HepG2 (cell line): ENCODE measurements around the gene VGLL4. TPM values are rescaled to one million over a fixed set of nuclear protein-coding genes. Genes with fewer than 3 reads are reported as not detected.

ENCODE experiments used
- ATAC-seq: fragments of 200-7000 bp; cut with Tn5 transposase; 3 replicates; pipeline ENCODE4 v1.9.1; 2020; ENCODE audit warnings: mild to moderate bottlenecking, moderate library complexity
- BruUV-seq: library from RNA; stranded (reverse); fragments of 400-500 nt; replicated peaks from 2 replicates; lab custom pipeline; 2021; lab: Mats Ljungman, UMichigan
- CTCF ChIA-PET: fragments of 300-600 bp; formaldehyde crosslinking; extraction: SDS; loops from one replicate; lab custom pipeline; 2021; ENCODE audit warnings: low total read pairs, inconsistent platforms, low intra/inter-chr PET ratio; lab: Yijun Ruan, JAX
- POLR2A ChIA-PET: fragments of 350-600 bp; sonication (Branson Sonifier 250); formaldehyde crosslinking; loops from one replicate; lab custom pipeline; 2020; ENCODE audit warnings: antibody characterized with exemption, inconsistent platforms; lab: Yijun Ruan, JAX
- DNase-seq: peaks from one replicate; pipeline ENCODE4 v3.0.0-alpha.2; 2015; ENCODE audit warnings: low spot score
- FAIRE-seq: peaks from 3 replicates; lab custom pipeline; 2011; peaks lifted over from hg19 to GRCh38; lab: Jason Lieb, UNC
- H2AFZ ChIP-seq: one replicate; pipeline ENCODE4 v1.6.1; 2011; ENCODE audit warnings: low read length, inconsistent platforms
- H3K27ac ChIP-seq: fragments of 300-600 bp; 3 replicates; pipeline ENCODE4 v1.8.0; 2011; ENCODE audit warnings: mixed run types, mild to moderate bottlenecking, mixed read lengths, low read length, inconsistent platforms; ENCODE audit not compliant: insufficient read depth; ENCODE audit errors: extremely low read length
- H3K27me3 ChIP-seq, 2 experiments: fragments of 200-600 bp in 1 of 2; 2 replicates in 1 of 2; 3 replicates in 1 of 2; pipeline versions ENCODE4 v1.6.0 to v1.8.0; 2011; ENCODE audit warnings: low read length in 2 of 2, mild to moderate bottlenecking in 2 of 2, moderate library complexity in 2 of 2, inconsistent platforms in 1 of 2; ENCODE audit not compliant: insufficient read depth in 2 of 2, control insufficient read depth in 1 of 2
- H3K36me3 ChIP-seq, 2 experiments: fragments of 200-600 bp in 1 of 2; replicated peaks in 1 of 2; 2 replicates in 1 of 2; 3 replicates in 1 of 2; pipeline versions ENCODE4 v1.5.1 to v1.8.0; 2011; ENCODE audit warnings: low read length in 2 of 2, inconsistent platforms in 1 of 2; ENCODE audit not compliant: insufficient read depth in 2 of 2, control insufficient read depth in 1 of 2
- H3K4me1 ChIP-seq: 2 replicates; pipeline ENCODE4 v1.5.1; 2012; ENCODE audit warnings: low read length, inconsistent platforms; ENCODE audit not compliant: insufficient read depth
- H3K4me2 ChIP-seq: 2 replicates; pipeline ENCODE4 v1.6.0; 2011; ENCODE audit warnings: low read depth, low read length, inconsistent platforms
- H3K4me3 ChIP-seq, 3 experiments: fragments of 200-600 bp in 1 of 3; sonication (generic), shearing (Covaris generic) in 1 of 3; replicated peaks in 1 of 3; 2 replicates each; pipeline ENCODE4 v1.5.1; 2011 to 2016; ENCODE audit warnings: low read length in 3 of 3, inconsistent platforms in 2 of 3, low read depth in 2 of 3, mild to moderate bottlenecking in 2 of 3, control low read depth in 1 of 3, mixed read lengths in 1 of 3; ENCODE audit not compliant: insufficient read depth in 1 of 3
- H3K79me2 ChIP-seq: one replicate; pipeline ENCODE4 v1.6.1; 2011; ENCODE audit warnings: low read length, inconsistent platforms; ENCODE audit not compliant: insufficient read depth
- H3K9ac ChIP-seq: 2 replicates; pipeline ENCODE4 v1.6.0; 2011; ENCODE audit warnings: mild to moderate bottlenecking, low read depth, low read length, inconsistent platforms; ENCODE audit not compliant: insufficient read depth
- H3K9me3 ChIP-seq: 2 replicates; pipeline ENCODE4 v1.5.1; 2012; ENCODE audit warnings: mild to moderate bottlenecking, low read length
- H4K20me1 ChIP-seq: 2 replicates; pipeline ENCODE4 v1.6.0; 2011; ENCODE audit warnings: inconsistent platforms, mild to moderate bottlenecking, low read length, moderate library complexity; ENCODE audit not compliant: insufficient read depth
- ATF5 ChIP-seq: sonication (generic); formaldehyde crosslinking; IDR thresholded peaks from 2 replicates; pipeline ENCODE4 v1.4.0; 2020; ENCODE audit warnings: mild to moderate bottlenecking, low read depth, missing genetic modification reagents
- CREB3 ChIP-seq: sonication (generic); formaldehyde crosslinking; IDR thresholded peaks from 2 replicates; pipeline ENCODE4 v1.5.0; 2020; ENCODE audit warnings: missing genetic modification reagents
- CTCF ChIP-seq: sonication (generic); formaldehyde crosslinking; IDR thresholded peaks from 2 replicates; pipeline ENCODE4 v1.5.0; 2020; ENCODE audit warnings: mild to moderate bottlenecking, missing genetic modification reagents, moderate library complexity
- IKZF4 ChIP-seq: sonication (generic); formaldehyde crosslinking; IDR thresholded peaks from 2 replicates; pipeline ENCODE4 v1.5.1; 2020; ENCODE audit warnings: borderline replicate concordance, mild to moderate bottlenecking, low read depth, missing genetic modification reagents; ENCODE audit errors: not compliant biosample characterization
- MEIS2 ChIP-seq: sonication (generic); formaldehyde crosslinking; IDR thresholded peaks from 2 replicates; pipeline ENCODE4 v1.9.0; 2021; ENCODE audit warnings: mild to moderate bottlenecking, missing genetic modification reagents
- REXO4 ChIP-seq: sonication (generic); formaldehyde crosslinking; IDR thresholded peaks from 2 replicates; pipeline ENCODE4 v1.8.0; 2022; ENCODE audit warnings: missing genetic modification reagents, mild to moderate bottlenecking, borderline replicate concordance
- SMC3 ChIP-seq: IDR thresholded peaks from 2 replicates; pipeline ENCODE4 v1.6.1; 2011; ENCODE audit warnings: low read length, improper control_type of control experiment
- STAG1 ChIP-seq: sonication (generic); formaldehyde crosslinking; IDR thresholded peaks from 2 replicates; pipeline ENCODE4 v1.4.0; 2020; ENCODE audit warnings: missing genetic modification reagents
- ZNF10 ChIP-seq: sonication (generic); formaldehyde crosslinking; IDR thresholded peaks from 2 replicates; pipeline ENCODE4 v1.4.0; 2020; ENCODE audit warnings: mild to moderate bottlenecking, low read depth, missing genetic modification reagents, borderline replicate concordance
- ZNF205 ChIP-seq: IDR thresholded peaks from 2 replicates; pipeline ENCODE4 v1.6.1; 2018; ENCODE audit warnings: missing biosample characterization, missing genetic modification reagents
- ZNF703 ChIP-seq: sonication (generic); formaldehyde crosslinking; IDR thresholded peaks from 2 replicates; pipeline ENCODE4 v1.5.1; 2020; ENCODE audit warnings: missing genetic modification reagents, mild to moderate bottlenecking, moderate library complexity, borderline replicate concordance
- ZNF839 ChIP-seq: sonication (generic); formaldehyde crosslinking; IDR thresholded peaks from 2 replicates; pipeline ENCODE4 v1.4.0; 2020; ENCODE audit warnings: missing genetic modification reagents, mild to moderate bottlenecking, borderline replicate concordance
- WGBS: methylation state at CpG from one replicate; pipeline ENCODE4 v1.1.6; 2017; ENCODE audit warnings: low lambda C conversion rate; 5-methylcytosine and 5-hydroxymethylcytosine counted together
- in situ Hi-C: cut with HindIII; loops from 2 replicates; pipeline ENCODE4 v1.10.0; 2017; ENCODE audit warnings: low pct_unique_long_range_greater_than_20kb; ENCODE audit not compliant: extremely low pct_ligation_motif_present
- intact Hi-C: fragments of 100-400 bp; cut with micrococcal nuclease; formaldehyde crosslinking; loops from one replicate; pipeline ENCODE4 v1.10.0; 2022; ENCODE audit not compliant: unreplicated experiment
- polyA plus RNA-seq, 8 experiments: library from polyadenylated mRNA; depleted of rRNA in 3 of 8; stranded (reverse) in 7 of 8; unstranded in 1 of 8; fragments of >200 nt; fragmentation: Illumina TruSeq in 4 of 8; extraction: Trizol in 4 of 8; gene quantifications; 2 replicates each; pipeline versions ENCODE4 v1.2.1 to v1.2.3, GENCODE V29; 2011 to 2016; ENCODE audit warnings: low read depth in 4 of 8, missing spikeins in 1 of 8, mixed read lengths in 1 of 8; ENCODE audit not compliant: insufficient read depth in 1 of 8
- total RNA-seq, 5 experiments: library from RNA; depleted of rRNA; stranded (reverse); fragments of >200 nt; fragmentation: Illumina TruSeq; extraction: Trizol; gene quantifications; 2 replicates each; pipeline ENCODE4 v1.2.3, GENCODE V29; 2016; ENCODE audit warnings: low read depth in 1 of 5

Gene VGLL4
- total and polyA plus RNA-seq, 2 of the 13 experiments (the other 11 are each of a cell fraction or from before 2014, with no cell fraction given) = 23.2 to 39.0 TPM

- Histone ChIP-seq H2AFZ (no peak overlapping the region), H3K79me2 (no peaks in the 10 kb centered on the region), H3K9ac (no peak overlapping the region), H3K4me1 (peaks cover 14% of the 10 kb centered on the region), H3K4me3 (no peak overlapping the region), H3K9me3 (no peaks in the 10 kb centered on the region), H3K4me2 (no peak overlapping the region), H3K36me3 (no peaks in the 10 kb centered on the region), H4K20me1 (no peaks in the 10 kb centered on the region; the same call in 1 of the 2 replicates), H3K27ac (no peak overlapping the region), H3K27me3 (no peaks in the 10 kb centered on the region)
- 43% methylated on average over 2 of the region's 2 CpGs for WGBS
- no TSS peak for BruUV-seq
- peak; percentile 29 for DNase-seq
- in situ Hi-C loops (loop anchor here (5.0 to 10.0 kb wide), 2 partner anchors 270 to 417 kb away; no protein-coding TSS in a partner anchor), intact Hi-C loops (loop anchor here (1.0 to 5.0 kb wide), 3 partner anchors 116 to 415 kb away; no protein-coding TSS in a partner anchor)
- FAIRE-seq = no peak
- TF ChIP-seq MEIS2 = no peak
- TF ChIP-seq CTCF (CRISPR knock-in tag) = peak; percentile 41; the same call in 1 of the 2 replicates
- peak; percentile 65 for TF ChIP-seq STAG1
- peak; percentile 33; the same call in 1 of the 2 replicates for TF ChIP-seq SMC3
- CTCF ChIA-PET = interaction anchor here (1.2 to 1.8 kb wide), 2 partner anchors 85 to 273 kb away, joined by 3 to 14 read pairs; no protein-coding TSS in a partner anchor
- POLR2A ChIA-PET = no interaction called here
- ATAC-seq = no peak
Observed at GRCh38 chr3:11651900-11652299, 8.2 kb upstream of the VGLL4 start.

GRCh38 chr3:11651477-11651876 lies 7.8 kb upstream of the VGLL4 start:
- no peaks in the 10 kb centered on the region for H3K36me3 ChIP-seq
- H2AFZ ChIP-seq = no peak overlapping the region
- H3K27me3 ChIP-seq = no peaks in the 10 kb centered on the region
- no peak for TF ChIP-seq ZNF839 (CRISPR knock-in tag)
- TF ChIP-seq IKZF4 (CRISPR knock-in tag) = no peak
- TF ChIP-seq ZNF10 (CRISPR knock-in tag) = no peak
- TF ChIP-seq ZNF205 (CRISPR knock-in tag) = no peak
- TF ChIP-seq ATF5 (CRISPR knock-in tag) = no peak
- TF ChIP-seq REXO4 (CRISPR knock-in tag) = no peak
- TF ChIP-seq ZNF703 (CRISPR knock-in tag) = no peak
- no peak for TF ChIP-seq CREB3 (CRISPR knock-in tag)
- H3K4me1 ChIP-seq = peaks cover 14% of the 10 kb centered on the region
- 93% methylated on average over 4 of the region's 4 CpGs for WGBS
- no peak overlapping the region for H3K4me2 ChIP-seq
- H3K9ac ChIP-seq = no peak overlapping the region
- DNase-seq (no peak), FAIRE-seq (no peak), ATAC-seq (no peak)
- no peaks in the 10 kb centered on the region for H3K79me2 ChIP-seq
- intact Hi-C loops (loop anchor here (5.0 kb wide), 1 partner anchor 414 kb away; no protein-coding TSS in a partner anchor), in situ Hi-C loops (loop anchor here (5.0 to 10.0 kb wide), 2 partner anchors 269 to 417 kb away; no protein-coding TSS in a partner anchor)
- no peaks in the 10 kb centered on the region for H3K9me3 ChIP-seq
- no TSS peak for BruUV-seq
- no peak overlapping the region for H3K4me3 ChIP-seq
- POLR2A ChIA-PET = no interaction called here
- CTCF ChIA-PET = interaction anchor here (1.2 to 1.8 kb wide), 2 partner anchors 84 to 272 kb away, joined by 3 to 14 read pairs; no protein-coding TSS in a partner anchor
- no peak overlapping the region for H3K27ac ChIP-seq
- no peaks in the 10 kb centered on the region; the same call in 1 of the 2 replicates for H4K20me1 ChIP-seq
